ENCODE data around the gene VAV3. TPM values are rescaled to one million over a fixed set of nuclear protein-coding genes. Genes with fewer than 3 reads are reported as not detected.

VAV3 gene
- total RNA-seq, 1 donor from 2014 or later, result 2.6 TPM

- no peaks in the 10 kb centered on the region for H3K36me3 Mint-ChIP-seq (ENCODE audit: low read depth, unreplicated experiment)
- Histone ChIP-seq H3K79me2 (ENCODE audit: insufficient read depth, low read length) (no peaks in the 10 kb centered on the region), H3K27me3 (ENCODE audit: insufficient read depth, low read length) (no peaks in the 10 kb centered on the region), H2AFZ (ENCODE audit: low read depth, low read length) (no peak overlapping the region), H3K4me2 (ENCODE audit: low read length) (no peak overlapping the region), H3K4me1 (ENCODE audit: insufficient read depth, low read length) (no peaks in the 10 kb centered on the region), H3K4me3 (ENCODE audit: insufficient read depth, low read depth, low read length) (no peak overlapping the region), H3K9me3 (ENCODE audit: insufficient read depth, low read depth, low read length) (no peaks in the 10 kb centered on the region), H3K9ac (ENCODE audit: low read length) (no peak overlapping the region), H4K20me1 (ENCODE audit: insufficient read depth, low read length) (no peaks in the 10 kb centered on the region), H3K27ac (ENCODE audit: low read depth, low read length) (no peak overlapping the region), H3K36me3 (ENCODE audit: insufficient read depth, low read length) (no peaks in the 10 kb centered on the region)
- FAIRE-seq (no peak), DNase-seq (ENCODE audit: low read depth) (no peak)
- TF ChIP-seq EZH2 (IDR thresholded peaks at IDR 0.05; ENCODE audit: insufficient read depth, low read length) (no peak), CTCF (IDR thresholded peaks at IDR 0.05; ENCODE audit: insufficient read depth, low read depth, low read length) (no peak)
- H3K4me3 Mint-ChIP-seq (ENCODE audit: unreplicated experiment), result no peak overlapping the region
- H3K9me3 Mint-ChIP-seq (ENCODE audit: unreplicated experiment), result no peaks in the 10 kb centered on the region
- no peak overlapping the region for H3K27ac Mint-ChIP-seq (ENCODE audit: unreplicated experiment)
- peaks cover 9% of the 10 kb centered on the region for H3K4me1 Mint-ChIP-seq (ENCODE audit: low read depth, unreplicated experiment)
- peaks cover 2% of the 10 kb centered on the region for H3K27me3 Mint-ChIP-seq (ENCODE audit: low read depth, unreplicated experiment)
Measured at GRCh38 chr1:107952989-107953388, 12.0 kb downstream of the VAV3 start.

- H3K27ac ChIP-seq (ENCODE audit: low read depth, low read length), result no peak overlapping the region
- no peak for TF ChIP-seq EZH2 (IDR thresholded peaks at IDR 0.05; ENCODE audit: insufficient read depth, low read length)
- no peak for TF ChIP-seq CTCF (IDR thresholded peaks at IDR 0.05; ENCODE audit: insufficient read depth, low read depth, low read length)
- H3K4me2 ChIP-seq (ENCODE audit: low read length), result no peak overlapping the region
- Mint-ChIP-seq H3K4me3 (ENCODE audit: unreplicated experiment) (no peak overlapping the region), H3K4me1 (ENCODE audit: low read depth, unreplicated experiment) (peaks cover 9% of the 10 kb centered on the region), H3K9me3 (ENCODE audit: unreplicated experiment) (no peaks in the 10 kb centered on the region), H3K27me3 (ENCODE audit: low read depth, unreplicated experiment) (peaks cover 2% of the 10 kb centered on the region), H3K36me3 (ENCODE audit: low read depth, unreplicated experiment) (no peaks in the 10 kb centered on the region), H3K27ac (ENCODE audit: unreplicated experiment) (no peak overlapping the region)
- no peaks in the 10 kb centered on the region for H3K9me3 ChIP-seq (ENCODE audit: insufficient read depth, low read depth, low read length)
- no peak for FAIRE-seq
- H3K9ac ChIP-seq (ENCODE audit: low read length), result no peak overlapping the region
- no peaks in the 10 kb centered on the region for H3K27me3 ChIP-seq (ENCODE audit: insufficient read depth, low read length)
- H3K4me1 ChIP-seq (ENCODE audit: insufficient read depth, low read length), result no peaks in the 10 kb centered on the region
- no peaks in the 10 kb centered on the region for H3K79me2 ChIP-seq (ENCODE audit: insufficient read depth, low read length)
- DNase-seq (ENCODE audit: low read depth), result no peak
- no peak overlapping the region for H3K4me3 ChIP-seq (ENCODE audit: insufficient read depth, low read depth, low read length)
- no peaks in the 10 kb centered on the region for H3K36me3 ChIP-seq (ENCODE audit: insufficient read depth, low read length)
- no peak overlapping the region for H2AFZ ChIP-seq (ENCODE audit: low read depth, low read length)
- H4K20me1 ChIP-seq (ENCODE audit: insufficient read depth, low read length), result no peaks in the 10 kb centered on the region
Measured at GRCh38 chr1:107950464-107950863, 14.5 kb downstream of the VAV3 start.

GRCh38 chr1:107949467-107950253, 15.3 kb downstream of the VAV3 start:
- H3K4me1 ChIP-seq (ENCODE audit: insufficient read depth, low read length), result no peaks in the 10 kb centered on the region
- no peaks in the 10 kb centered on the region for H3K27me3 ChIP-seq (ENCODE audit: insufficient read depth, low read length)
- H3K27ac Mint-ChIP-seq (ENCODE audit: unreplicated experiment), result no peak overlapping the region
- no peak overlapping the region for H2AFZ ChIP-seq (ENCODE audit: low read depth, low read length)
- no peak overlapping the region for H3K4me3 Mint-ChIP-seq (ENCODE audit: unreplicated experiment)
- H3K4me1 Mint-ChIP-seq (ENCODE audit: low read depth, unreplicated experiment), result peaks cover 9% of the 10 kb centered on the region
- H3K27me3 Mint-ChIP-seq (ENCODE audit: low read depth, unreplicated experiment), result peaks cover 2% of the 10 kb centered on the region
- no peaks in the 10 kb centered on the region for H3K36me3 Mint-ChIP-seq (ENCODE audit: low read depth, unreplicated experiment)
- no peak overlapping the region for H3K4me2 ChIP-seq (ENCODE audit: low read length)
- no peaks in the 10 kb centered on the region for H3K9me3 ChIP-seq (ENCODE audit: insufficient read depth, low read depth, low read length)
- no peak overlapping the region for H3K4me3 ChIP-seq (ENCODE audit: insufficient read depth, low read depth, low read length)
- no peak for DNase-seq (ENCODE audit: low read depth)
- no peaks in the 10 kb centered on the region for H3K36me3 ChIP-seq (ENCODE audit: insufficient read depth, low read length)
- H3K79me2 ChIP-seq (ENCODE audit: insufficient read depth, low read length), result no peaks in the 10 kb centered on the region
- H3K9ac ChIP-seq (ENCODE audit: low read length), result no peak overlapping the region
- H4K20me1 ChIP-seq (ENCODE audit: insufficient read depth, low read length), result no peaks in the 10 kb centered on the region
- FAIRE-seq, result no peak
- no peak overlapping the region for H3K27ac ChIP-seq (ENCODE audit: low read depth, low read length)
- TF ChIP-seq CTCF (IDR thresholded peaks at IDR 0.05; ENCODE audit: insufficient read depth, low read depth, low read length) (no peak), EZH2 (IDR thresholded peaks at IDR 0.05; ENCODE audit: insufficient read depth, low read length) (no peak)
- H3K9me3 Mint-ChIP-seq (ENCODE audit: unreplicated experiment), result no peaks in the 10 kb centered on the region

Data from astrocyte (in vitro differentiated cells and primary cell).